HG02981 (cell line): ENCODE measurements around the gene TTPAL.

ENCODE experiments used
- ATAC-seq: cut with Tn5 transposase; IDR thresholded peaks from one replicate; pipeline ENCODE4 v1.9.1; 2021; ENCODE audit warnings: mild to moderate bottlenecking, moderate library complexity; ENCODE audit not compliant: unreplicated experiment

Gene TTPAL

DNA sequence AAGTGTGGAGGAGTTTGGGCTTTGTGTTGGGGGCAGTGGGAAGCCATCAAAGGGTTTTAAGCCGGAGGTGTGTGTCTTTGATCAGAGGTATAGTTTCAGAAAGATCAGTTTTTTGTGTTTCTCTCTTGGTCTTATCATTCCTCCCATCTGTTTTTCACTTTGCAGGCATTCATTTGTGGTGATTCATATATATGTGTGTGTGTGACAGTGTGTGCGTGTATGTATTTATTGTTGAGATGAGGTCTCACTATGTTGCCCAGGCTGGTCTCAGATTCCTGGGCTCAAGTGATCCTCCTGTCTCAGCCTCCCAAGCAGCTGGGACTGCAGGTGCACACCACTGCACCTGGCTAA is 57.3 kb downstream of the TTPAL start:
- no peak for ATAC-seq

DNA sequence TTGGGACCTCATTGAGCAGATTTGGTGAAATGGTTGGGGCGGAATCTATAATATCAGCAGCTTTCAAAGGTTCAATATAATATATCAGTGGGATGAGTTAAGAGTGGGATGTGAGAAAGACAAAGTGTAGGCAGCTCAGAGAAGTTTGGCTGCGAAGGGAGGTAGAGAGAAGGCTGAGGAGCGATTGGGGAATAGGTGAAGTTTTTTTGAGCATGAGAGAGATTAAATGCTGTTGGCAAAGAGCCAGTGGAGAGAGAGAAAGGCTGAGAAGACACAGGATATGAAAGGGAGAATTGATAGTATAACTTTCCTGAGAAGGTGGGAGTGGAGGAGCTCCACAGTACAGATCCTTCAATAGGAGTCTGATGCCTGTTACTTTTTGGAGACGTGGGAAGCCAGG is 58.3 kb downstream of the TTPAL start:
- no peak for ATAC-seq

- ATAC-seq: no peak
Measured at GRCh38 chr20:44536175-44536574, 60.5 kb downstream of the TTPAL start.

DNA sequence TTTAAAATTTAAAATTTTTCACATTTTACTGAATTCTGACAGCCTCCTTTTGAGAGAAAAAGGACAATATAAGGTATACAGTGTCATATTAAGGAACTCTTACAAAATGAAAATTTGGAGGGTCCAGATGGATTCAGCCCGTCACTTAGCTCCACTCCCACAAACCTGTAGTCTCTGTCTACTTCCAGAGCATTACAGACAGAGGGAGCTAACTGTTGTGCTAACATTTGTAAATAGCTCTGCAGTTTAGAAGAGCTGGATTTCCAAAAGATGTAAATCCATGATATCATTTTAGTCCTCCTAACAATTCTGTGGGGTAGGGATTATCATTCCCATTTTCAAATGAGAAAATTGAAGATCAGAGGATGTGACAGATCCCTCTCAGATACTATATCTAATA is 62.3 kb downstream of the TTPAL start:
- no peak for ATAC-seq

DNA sequence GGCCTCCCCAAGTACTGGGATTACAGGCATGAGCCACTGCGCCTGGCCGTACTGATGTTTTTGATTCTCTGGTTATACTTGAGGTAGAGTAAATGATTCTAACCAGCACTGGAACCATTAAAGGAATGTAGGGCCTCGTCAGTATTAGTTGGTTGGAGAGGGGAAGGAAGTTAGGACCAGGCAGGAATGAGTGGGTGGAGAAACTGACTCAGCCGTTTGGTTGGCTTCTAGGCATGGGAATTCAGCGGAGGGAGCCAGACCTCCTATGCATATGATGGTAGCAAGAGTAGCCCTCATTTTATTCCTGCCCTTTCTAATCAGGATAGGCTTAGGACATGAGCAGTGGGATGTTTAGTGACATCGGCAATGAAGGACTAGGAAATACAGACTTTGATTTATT is 65.2 kb downstream of the TTPAL start:
- no peak for ATAC-seq

DNA sequence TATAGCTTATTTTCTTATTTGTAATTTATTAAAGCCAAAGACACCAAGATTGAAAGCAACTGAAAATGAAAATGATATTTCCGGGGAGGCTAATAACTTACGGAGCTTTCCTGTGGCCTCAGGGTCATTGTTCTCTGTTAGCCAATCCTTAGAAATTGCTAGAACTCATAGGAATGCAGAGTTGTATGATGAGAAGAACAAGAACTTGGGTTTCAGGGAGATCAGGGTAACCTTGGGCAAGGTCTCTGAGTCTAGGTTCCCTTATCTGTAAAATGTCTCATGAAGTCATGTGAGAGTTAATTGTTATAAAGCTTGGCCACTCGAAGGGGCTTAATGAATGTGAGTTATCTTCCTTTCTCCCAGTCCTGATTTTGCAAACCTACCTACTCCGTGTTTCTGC is 66.3 kb downstream of the TTPAL start:
- ATAC-seq: no peak

GRCh38 chr20:44542890-44543289 is 67.2 kb downstream of the TTPAL start:
- no peak for ATAC-seq

GRCh38 chr20:44543358-44543757 is 67.7 kb downstream of the TTPAL start:
- ATAC-seq: no peak
